ENCODE results near the gene CLCC1. TPM values are rescaled to one million over a fixed set of nuclear protein-coding genes. Genes with fewer than 3 reads are reported as not detected.
A peak's percentile ranks its signal among the peaks of the same experiment; 100 is the strongest.

The CLCC1 gene
- total and polyA plus RNA-seq, 2 experiments from 2014 or later = 12.5 to 22.6 TPM

- no peak for DNase-seq (ENCODE audit: low read depth in 1 of 2, low spot score in 1 of 2)
- Histone ChIP-seq H3K36me3 (peaks cover 6% of the 10 kb centered on the region), H3K4me1 (ENCODE audit: low read depth) (no peaks in the 10 kb centered on the region), H3K4me3 (no peak overlapping the region), H3K27ac (no peak overlapping the region), H3K27me3 (no peaks in the 10 kb centered on the region), H3K9me3 (ENCODE audit: low read depth) (no peaks in the 10 kb centered on the region)
- no peak for TF ChIP-seq CTCF (IDR thresholded peaks at IDR 0.05; ENCODE audit: low read depth, low read length)
These were observed 6.1 kb upstream of the CLCC1 start for GRCh38 chr1:108969346-108969745.

- Histone ChIP-seq H3K9me3 (ENCODE audit: low read depth) (no peaks in the 10 kb centered on the region), H3K27me3 (no peaks in the 10 kb centered on the region), H3K4me1 (ENCODE audit: low read depth) (no peaks in the 10 kb centered on the region), H3K4me3 (peak overlapping the region; percentile 44), H3K36me3 (no peaks in the 10 kb centered on the region), H3K27ac (peak overlapping the region; percentile 81)
- DNase-seq (ENCODE audit: low read depth in 1 of 2, low spot score in 1 of 2) = no peak
- no peak for TF ChIP-seq CTCF (IDR thresholded peaks at IDR 0.05; ENCODE audit: low read depth, low read length)
These were observed 618 bp downstream of the CLCC1 start for GRCh38 chr1:108962681-108963051.

DNA sequence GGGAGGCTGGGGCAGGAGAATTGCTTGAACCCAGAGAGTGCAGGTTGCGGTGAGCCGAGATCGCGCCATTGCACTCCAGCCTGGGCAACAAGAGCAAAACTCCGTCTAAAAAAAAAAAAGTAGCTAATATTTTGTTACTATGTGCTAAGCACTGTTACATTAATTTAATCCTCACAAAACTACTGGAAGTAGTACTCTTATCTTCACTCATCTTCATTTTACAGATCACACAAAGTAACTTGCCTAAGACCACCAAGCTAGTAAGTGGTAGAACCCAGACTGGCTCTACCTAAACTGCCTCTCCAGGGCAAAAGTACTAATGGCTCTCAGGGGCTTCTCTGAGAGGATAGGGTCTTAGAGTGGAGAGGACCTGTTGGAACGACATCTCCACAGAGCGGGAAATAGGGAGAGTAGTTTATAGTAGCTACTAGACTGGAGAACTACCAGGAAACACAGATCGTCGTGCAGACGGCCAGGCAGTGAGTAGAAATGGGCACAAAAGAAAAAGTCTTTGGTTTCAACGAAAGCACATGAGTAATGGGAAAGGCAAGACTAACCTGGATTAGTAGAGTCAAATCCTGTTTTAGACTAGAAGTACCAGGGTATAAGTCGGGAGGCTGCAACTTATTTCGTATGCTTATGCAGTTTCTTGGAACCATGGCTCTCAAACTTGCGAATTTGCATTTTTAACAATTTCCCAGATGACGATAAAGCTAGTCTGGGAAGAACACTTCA, 1.4 kb downstream of the CLCC1 start:
- no peak for DNase-seq (ENCODE audit: low read depth in 1 of 2, low spot score in 1 of 2)
- Histone ChIP-seq H3K27ac (no peak overlapping the region), H3K4me1 (ENCODE audit: low read depth) (no peaks in the 10 kb centered on the region), H3K27me3 (no peaks in the 10 kb centered on the region), H3K9me3 (ENCODE audit: low read depth) (no peaks in the 10 kb centered on the region), H3K4me3 (peak overlapping the region; percentile 44), H3K36me3 (no peaks in the 10 kb centered on the region)
- TF ChIP-seq CTCF (IDR thresholded peaks at IDR 0.05; ENCODE audit: low read depth, low read length) = no peak

DNA sequence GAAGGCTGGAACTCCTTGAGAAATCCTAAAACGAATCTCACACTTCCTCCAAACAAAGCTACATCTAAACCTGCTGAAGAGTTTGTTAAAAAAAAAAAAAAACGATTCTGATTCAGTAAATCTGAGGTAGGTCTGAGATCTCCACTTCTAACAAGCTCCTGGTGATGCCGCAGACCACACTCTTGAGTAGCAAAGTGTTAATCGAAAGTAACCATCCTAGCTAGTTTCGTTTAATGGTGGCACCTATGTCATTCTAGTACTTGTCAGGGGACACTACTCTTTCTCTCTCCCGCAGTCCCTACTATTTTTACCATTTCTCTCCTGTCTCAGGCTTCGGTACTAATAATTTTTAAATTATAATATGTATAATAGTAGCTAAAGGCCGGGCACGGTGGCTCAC, 2.1 kb downstream of the CLCC1 start:
- Histone ChIP-seq H3K27ac (no peak overlapping the region), H3K27me3 (no peaks in the 10 kb centered on the region), H3K4me1 (ENCODE audit: low read depth) (no peaks in the 10 kb centered on the region), H3K9me3 (ENCODE audit: low read depth) (no peaks in the 10 kb centered on the region), H3K36me3 (no peaks in the 10 kb centered on the region), H3K4me3 (no peak overlapping the region)
- DNase-seq (ENCODE audit: low read depth in 1 of 2, low spot score in 1 of 2) = no peak
- TF ChIP-seq CTCF (IDR thresholded peaks at IDR 0.05; ENCODE audit: low read depth, low read length) = no peak

GRCh38 chr1:108960719-108961118, 2.6 kb downstream of the CLCC1 start:
- no peak for TF ChIP-seq CTCF (IDR thresholded peaks at IDR 0.05; ENCODE audit: low read depth, low read length)
- H3K9me3 ChIP-seq (ENCODE audit: low read depth) = no peaks in the 10 kb centered on the region
- no peaks in the 10 kb centered on the region for H3K27me3 ChIP-seq

More at GRCh38 chr1:108960719-108961118, 2.6 kb downstream of the CLCC1 start:
- Histone ChIP-seq H3K36me3 (no peaks in the 10 kb centered on the region), H3K4me1 (ENCODE audit: low read depth) (no peaks in the 10 kb centered on the region), H3K27ac (no peak overlapping the region), H3K4me3 (no peak overlapping the region)
- no peak for DNase-seq (ENCODE audit: low read depth in 1 of 2, low spot score in 1 of 2)
